CD4-positive, alpha-beta T cell treated with Interleukin-17A for 4 hours (primary cell): ENCODE data around the gene DAPK1.

Experiments used
- DNase-seq: peaks from one replicate; pipeline ENCODE4 v3.0.0-alpha.2; 2020; ENCODE audit warnings: mixed read lengths

The DAPK1 gene

DNA sequence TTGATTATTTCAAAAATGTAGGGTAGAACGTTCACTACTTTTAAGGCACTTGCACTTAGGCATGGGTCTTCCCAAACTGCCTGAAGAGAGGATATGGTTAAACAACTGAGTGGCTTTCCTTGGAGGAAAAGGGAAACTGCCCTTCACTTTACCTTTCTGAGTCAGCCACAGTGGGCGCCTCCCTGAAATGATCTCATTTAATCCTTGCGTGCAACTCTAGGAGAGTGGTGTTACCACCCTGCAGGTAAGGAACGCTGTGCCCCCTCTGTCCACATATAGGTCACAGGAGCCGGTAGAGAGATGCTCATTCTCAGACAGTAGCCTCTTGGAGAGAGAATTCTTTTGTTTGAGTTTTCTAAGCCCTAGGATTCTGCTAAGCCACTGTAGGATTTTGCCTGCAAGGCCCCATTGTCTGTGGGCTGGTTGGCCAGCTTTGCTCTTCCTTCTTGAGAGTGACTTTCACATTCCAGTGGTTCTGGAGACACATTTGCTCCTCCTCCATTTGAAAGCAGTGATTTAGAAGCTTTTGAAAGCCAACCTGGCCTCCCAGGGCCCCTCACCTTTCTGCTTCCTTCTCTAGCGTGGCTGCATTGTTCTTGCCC lies 118.0 kb downstream of the DAPK1 start:
- no peak for DNase-seq

GRCh38 chr9:87618226-87618625 lies 120.6 kb downstream of the DAPK1 start:
- DNase-seq, result no peak

- no peak for DNase-seq
Measured at GRCh38 chr9:87618931-87619330, 121.3 kb downstream of the DAPK1 start.

- no peak for DNase-seq
Measured at GRCh38 chr9:87619346-87619745, 121.7 kb downstream of the DAPK1 start.

DNA sequence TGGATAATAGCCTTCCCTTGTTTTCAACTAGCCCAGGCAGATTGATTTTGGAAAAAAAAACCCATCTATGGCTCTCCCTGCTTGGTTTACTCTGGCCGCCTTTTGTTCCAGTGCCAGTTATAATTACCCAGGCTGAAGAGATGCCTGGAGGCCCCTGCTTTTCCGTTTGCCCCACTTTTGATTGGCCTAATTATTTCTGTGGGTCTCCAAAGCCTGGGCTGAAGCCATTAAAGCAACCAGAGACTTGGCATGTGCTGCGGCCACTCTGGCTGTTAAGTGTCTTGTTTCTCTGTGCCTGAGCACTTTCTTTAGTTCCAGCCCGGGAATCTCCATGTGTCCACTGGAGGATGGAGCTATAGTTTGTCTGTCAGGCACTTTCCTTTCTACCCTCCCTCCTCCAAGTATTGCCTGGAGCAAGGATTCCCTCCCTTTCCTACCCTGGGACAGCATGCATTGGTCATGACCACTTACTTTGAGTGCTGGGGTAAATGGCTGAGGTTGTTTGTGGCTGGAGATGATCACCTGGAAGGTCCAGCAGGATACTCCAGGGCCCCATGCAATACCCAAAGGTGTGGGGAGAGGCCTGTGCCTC lies 123.2 kb downstream of the DAPK1 start:
- no peak for DNase-seq

- no peak for DNase-seq
Measured at GRCh38 chr9:87622098-87622497, 124.4 kb downstream of the DAPK1 start.

- no peak for DNase-seq
Measured at GRCh38 chr9:87622923-87623322, 125.3 kb downstream of the DAPK1 start.

GRCh38 chr9:87628346-87628745 lies 130.7 kb downstream of the DAPK1 start:
- DNase-seq, result no peak

DNA sequence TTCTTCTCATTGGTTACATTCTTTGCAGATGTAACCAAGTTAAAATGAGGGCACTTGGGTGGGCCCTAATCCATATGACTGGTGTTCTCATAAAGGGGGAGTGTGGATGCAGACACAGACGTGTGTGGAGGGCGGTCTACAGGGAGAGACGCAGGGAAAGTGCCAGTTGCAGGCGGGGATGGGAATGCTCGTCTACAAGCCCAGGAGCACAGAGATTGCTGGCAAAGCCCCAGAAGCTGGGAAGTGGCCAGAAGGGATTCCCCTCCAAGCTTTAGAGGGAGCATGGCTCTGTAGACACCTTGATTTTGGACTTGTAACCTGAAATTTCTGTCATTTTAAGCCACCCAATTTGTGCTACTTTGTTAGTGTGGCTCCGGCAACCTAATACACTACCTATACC lies 131.4 kb downstream of the DAPK1 start:
- no peak for DNase-seq

DNA sequence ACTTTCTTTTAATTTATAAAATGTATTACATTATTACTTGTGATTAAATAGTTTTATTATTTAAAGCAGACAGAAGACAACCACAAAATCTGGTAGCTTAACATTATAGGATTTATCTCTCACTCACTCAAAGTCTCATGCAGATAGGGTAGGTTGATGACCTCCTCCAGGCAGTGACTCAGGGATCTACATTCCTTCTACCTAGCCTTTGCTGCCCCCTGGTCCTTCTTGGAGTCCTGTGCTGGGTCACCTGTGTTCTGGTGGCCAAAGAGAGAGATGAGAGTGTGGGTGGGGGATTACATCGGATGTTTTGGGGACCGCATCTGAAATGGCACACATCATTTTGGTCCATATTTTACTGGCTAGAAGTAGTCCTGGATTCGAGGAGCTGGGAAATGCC lies 132.6 kb downstream of the DAPK1 start:
- DNase-seq, result no peak

DNA sequence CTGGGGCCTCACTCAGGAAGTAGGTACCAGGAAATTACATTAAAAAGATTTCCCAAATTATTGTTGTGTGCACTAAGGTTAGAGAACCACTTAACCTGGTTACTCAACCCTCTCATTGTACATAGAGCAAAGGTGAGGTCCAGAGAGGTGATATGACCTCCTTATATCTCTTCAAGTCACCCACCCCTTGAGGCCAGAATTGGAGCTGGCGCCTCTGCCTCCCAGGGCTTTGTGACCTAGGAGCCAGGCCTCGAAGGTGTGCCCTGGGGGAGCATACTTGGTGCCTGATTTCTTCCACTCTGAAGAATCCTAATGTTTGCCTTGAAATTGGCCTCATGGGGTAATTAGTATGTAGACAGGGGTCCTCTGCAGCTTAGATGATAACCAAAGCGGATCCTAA lies 133.2 kb downstream of the DAPK1 start:
- DNase-seq, result no peak

GRCh38 chr9:87635656-87636501 lies 138.2 kb downstream of the DAPK1 start:
- DNase-seq, result no peak

- DNase-seq, result no peak
Measured at GRCh38 chr9:87638292-87638691, 140.6 kb downstream of the DAPK1 start.

- DNase-seq, result no peak
Measured at GRCh38 chr9:87639949-87640348, 142.3 kb downstream of the DAPK1 start.

- no peak for DNase-seq
Measured at GRCh38 chr9:87640385-87640795, 142.7 kb downstream of the DAPK1 start.

DNA sequence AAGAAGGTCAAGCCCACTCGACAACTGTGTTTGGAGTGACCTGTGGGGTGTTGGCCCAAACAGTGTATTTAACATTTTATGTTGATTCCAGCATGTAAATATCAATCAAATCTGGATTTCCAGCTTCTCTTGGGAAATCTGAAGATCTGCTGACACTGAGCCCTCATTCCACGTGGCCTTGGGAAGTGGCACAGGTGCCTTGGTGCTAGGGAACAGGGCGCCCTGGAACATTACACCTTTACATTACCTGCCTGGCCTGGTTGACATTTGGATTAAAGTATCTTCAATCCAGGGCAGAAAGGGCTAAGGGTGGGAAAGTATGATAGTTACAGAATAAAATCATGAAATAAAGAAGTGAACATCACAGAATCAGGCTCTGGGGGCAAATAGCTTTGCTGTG lies 143.4 kb downstream of the DAPK1 start:
- no peak for DNase-seq

DNA sequence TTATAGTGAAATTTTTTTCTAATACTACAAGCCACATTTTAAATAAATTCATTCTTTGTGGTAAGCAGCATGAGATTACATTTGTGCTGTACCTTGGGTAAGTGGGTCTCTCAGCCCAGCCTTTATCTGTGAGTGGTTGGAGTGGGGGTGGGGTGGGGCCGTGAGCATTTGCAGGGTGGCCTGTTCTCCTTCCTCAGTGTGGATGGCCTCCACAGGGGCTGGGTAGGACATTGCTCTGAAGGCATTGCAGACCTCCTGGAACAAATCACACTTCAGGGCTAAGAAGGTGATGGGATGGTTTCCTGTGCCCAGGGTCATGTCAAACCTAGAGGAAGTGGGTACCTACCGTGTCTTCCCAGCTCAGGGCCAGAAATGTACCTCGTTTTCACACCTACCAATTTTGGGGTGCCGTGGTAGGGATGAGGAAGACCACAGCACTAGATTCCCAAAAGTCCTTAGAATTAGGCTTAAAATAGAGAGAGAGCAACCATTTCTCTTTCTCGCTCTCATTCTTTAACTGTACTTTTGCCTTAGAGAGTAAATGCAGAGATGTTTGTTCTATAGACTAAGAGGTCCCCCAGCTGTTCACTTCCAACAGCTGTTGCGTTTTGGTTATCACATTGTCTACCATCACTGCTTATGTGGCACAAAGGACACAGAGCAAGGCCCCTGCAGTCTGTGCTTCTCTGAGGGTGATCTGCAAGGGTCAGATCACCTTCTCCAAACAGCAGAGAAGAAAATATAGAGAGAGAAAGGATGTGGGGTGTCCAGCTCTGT lies 144.9 kb downstream of the DAPK1 start:
- no peak for DNase-seq

DNA sequence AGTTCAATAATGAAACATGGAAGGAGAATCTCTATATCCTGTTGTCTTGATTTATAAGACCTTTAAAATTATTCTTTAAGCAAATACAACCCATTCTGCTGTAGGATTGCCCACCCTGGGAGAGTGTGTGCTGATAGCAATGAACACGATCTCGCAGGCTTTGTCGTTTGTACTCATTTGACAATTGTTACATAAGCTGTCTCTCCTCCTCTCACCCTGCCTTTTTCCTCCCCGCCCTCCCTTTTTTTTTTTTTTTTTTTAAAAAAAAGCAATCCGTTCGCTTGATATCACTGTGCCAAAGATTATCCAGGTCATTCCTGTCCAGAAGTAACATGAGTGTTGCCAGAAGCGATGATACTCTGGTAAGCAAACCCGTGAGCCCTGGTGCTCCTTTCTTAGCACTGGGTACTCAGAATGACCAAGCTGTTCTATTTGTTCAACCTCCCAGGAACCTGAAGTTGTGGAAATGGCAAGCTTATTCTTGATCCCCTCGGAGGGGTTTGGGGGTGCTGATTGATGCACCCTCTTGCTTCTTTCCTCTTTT lies 145.5 kb downstream of the DAPK1 start:
- no peak for DNase-seq

DNA sequence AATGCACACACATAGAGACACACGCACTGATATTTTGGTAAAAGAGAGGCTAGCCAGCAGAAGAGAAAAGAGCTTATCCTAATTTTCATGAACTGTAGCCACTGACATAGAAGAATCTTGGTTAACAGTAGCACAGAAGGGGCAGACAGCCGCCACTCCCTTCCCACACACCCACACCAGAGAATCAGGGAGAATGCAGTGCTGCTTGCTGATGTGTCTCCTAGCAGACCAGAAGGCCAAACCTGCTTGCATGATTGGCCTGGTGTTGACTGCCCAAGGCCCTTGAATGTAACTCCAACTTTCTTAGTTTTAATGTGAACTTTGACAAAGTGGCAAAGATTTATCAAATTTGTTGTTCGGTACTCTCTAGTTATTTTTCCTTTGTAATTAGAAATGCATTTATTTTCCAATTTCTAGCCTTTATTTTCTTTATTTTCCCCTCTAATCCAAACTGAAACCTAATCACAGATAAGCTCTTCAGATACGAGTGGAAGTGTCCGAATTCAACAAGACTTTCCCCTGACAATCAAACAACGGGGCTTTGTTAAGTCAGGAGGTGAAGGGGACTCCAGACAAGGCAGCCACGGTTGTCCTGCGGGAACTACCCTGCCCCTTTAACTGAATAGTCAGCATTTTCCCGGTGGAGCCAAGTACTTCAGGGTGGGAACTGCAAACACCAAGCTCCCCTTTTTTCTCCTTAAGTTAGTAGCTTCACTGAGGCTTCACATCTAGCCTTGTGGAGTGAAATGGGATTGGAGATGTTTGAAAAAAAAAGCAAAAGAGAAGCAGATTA lies 146.3 kb downstream of the DAPK1 start:
- DNase-seq, result no peak

GRCh38 chr9:87644659-87645058 lies 147.0 kb downstream of the DAPK1 start:
- DNase-seq, result no peak

GRCh38 chr9:87646546-87646945 lies 148.9 kb downstream of the DAPK1 start:
- DNase-seq, result no peak

DNA sequence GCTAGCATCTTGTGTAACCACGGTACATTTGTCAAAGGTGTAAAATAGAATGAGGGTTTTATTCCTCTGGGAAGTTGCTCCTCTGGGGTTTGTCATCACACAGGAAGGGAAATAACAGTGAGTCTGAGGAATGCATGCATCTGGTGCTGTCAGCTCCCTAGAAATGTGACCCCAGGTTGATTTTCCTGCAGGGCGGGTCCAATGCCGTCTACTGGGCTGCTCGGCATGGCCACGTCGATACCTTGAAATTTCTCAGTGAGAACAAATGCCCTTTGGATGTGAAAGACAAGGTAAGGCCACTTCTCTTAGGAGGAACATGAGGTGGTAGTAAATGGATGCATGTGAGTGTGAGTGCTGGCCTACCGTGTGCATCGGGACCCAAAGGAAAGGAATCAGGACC lies 149.4 kb downstream of the DAPK1 start:
- DNase-seq, result no peak
